ENCODE data around the gene ANO1. TPM values are rescaled to one million over a fixed set of nuclear protein-coding genes. Genes with fewer than 3 reads are reported as not detected.

ANO1 gene
- total and polyA plus RNA-seq, 2 of the 8 experiments (the other 6 are each of a cell fraction or from before 2014, with no cell fraction given): 4.7 to 5.0 TPM

GRCh38 chr11:70070706-70071105 is 7.4 kb upstream of the ANO1 start:
- H2BK20ac ChIP-seq (ENCODE audit: low read length): no peak overlapping the region
- no peak overlapping the region for H3K4ac ChIP-seq (replicated peaks; ENCODE audit: insufficient read length, low read depth, low read length)
- no peak overlapping the region for H4K5ac ChIP-seq (ENCODE audit: insufficient read length, low read depth, low read length)
- peak overlapping the region; percentile 2 for H4K91ac ChIP-seq (replicated peaks; ENCODE audit: insufficient read length, low read length)
- H2AFZ ChIP-seq (ENCODE audit: low read length): no peak overlapping the region
- no peak for TF ChIP-seq SRF (IDR thresholded peaks at IDR 0.05; ENCODE audit: low read depth, low read length)
- TF ChIP-seq CREB1 (IDR thresholded peaks at IDR 0.05): no peak
- TF ChIP-seq TAF7 (optimal IDR thresholded peaks at IDR 0.05; ENCODE audit: borderline replicate concordance, low read depth, low read length): no peak
- TF ChIP-seq POLR2A (IDR thresholded peaks at IDR 0.05; ENCODE audit: control extremely low read depth in 1 of 2, low read depth in 2 of 2, low read length in 2 of 2): no peak
- no peak for TF ChIP-seq PHF8 (conservative IDR thresholded peaks at IDR 0.05; ENCODE audit: low read depth, low read length)
- TF ChIP-seq JUN (IDR thresholded peaks at IDR 0.05; ENCODE audit: low read depth, low read length): no peak
- TF ChIP-seq SP2 (IDR thresholded peaks at IDR 0.05; ENCODE audit: low read length): no peak
- no peak for TF ChIP-seq ATF2 (IDR thresholded peaks at IDR 0.05; ENCODE audit: low read length)
- no peak for TF ChIP-seq KDM5A (IDR thresholded peaks at IDR 0.05; ENCODE audit: low read length)
- TF ChIP-seq NANOG (IDR thresholded peaks at IDR 0.05; ENCODE audit: insufficient read depth, low read depth, low read length, poor library complexity, severe bottlenecking): no peak
- TF ChIP-seq SP1 (IDR thresholded peaks at IDR 0.05; ENCODE audit: low read depth, low read length): no peak
- no peak for TF ChIP-seq HDAC2 (IDR thresholded peaks at IDR 0.05; ENCODE audit: borderline replicate concordance in 1 of 2, low read depth in 2 of 2, low read length in 2 of 2)
- no peak for TF ChIP-seq KDM1A (IDR thresholded peaks at IDR 0.05; ENCODE audit: borderline replicate concordance, low read length)
- H3K4me2 ChIP-seq (ENCODE audit: insufficient read depth in 1 of 2, low read depth in 2 of 2, low read length in 2 of 2): no peak overlapping the region
- DNase-seq (ENCODE audit: low read depth in 1 of 2, low spot score in 2 of 2): peak in 1 of 2 experiments; percentile 23
- no peak overlapping the region for H3K9ac ChIP-seq (replicated peaks in 1 of 4; ENCODE audit: extremely low read depth in 1 of 4, low read depth in 3 of 4, low read length in 3 of 4)
- H4K8ac ChIP-seq (ENCODE audit: extremely low read depth, insufficient read depth, low read length): no peak overlapping the region; the same call in 1 of the 2 replicates
- WGBS, 2 experiments (ENCODE audit: extremely low coverage in 1 of 2, insufficient coverage in 1 of 2, insufficient read length in 1 of 2, insufficient replicate concordance in 2 of 2, low coverage in 1 of 2, low lambda C conversion rate in 2 of 2, missing lambda C conversion rate in 1 of 2): 90% methylated on average over 9 of the region's 9 CpGs; no CpG with 5 or more reads in 1 of the 2 experiments
- ChIA-PET POLR2A (ENCODE audit: partially characterized antibody) (interaction anchor here (0.7 kb wide), 1 partner anchor 427 kb away, joined by 5 read pairs; no protein-coding TSS in a partner anchor), CTCF (ENCODE audit: partially characterized antibody) (interaction anchor here (0.7 to 11.2 kb wide), 7 partner anchors 25 to 203 kb away, joined by 3 to 103 read pairs (median 4); no protein-coding TSS in a partner anchor)
- peaks cover 0 to 17% (median 10%) of the 10 kb centered on the region in 4 experiments; a peak in 3 of 7 replicates for H3K27me3 ChIP-seq (replicated peaks in 1 of 4; ENCODE audit: control insufficient read depth in 3 of 4, extremely low read depth in 1 of 4, insufficient read depth in 3 of 4, low read length in 3 of 4)
- FAIRE-seq: no peak
- H3K4me3 ChIP-seq (ENCODE audit: extremely low read depth in 1 of 4, insufficient read depth in 2 of 4, low read depth in 3 of 4, low read length in 4 of 4): no peak overlapping the region
- H3K36me3 ChIP-seq (ENCODE audit: control insufficient read depth in 2 of 4, insufficient read depth in 4 of 4, low read length in 3 of 4): no peaks in the 10 kb centered on the region
- H3K14ac ChIP-seq (ENCODE audit: insufficient read length): no peak overlapping the region
- H3K9me3 ChIP-seq (ENCODE audit: insufficient read depth in 2 of 2, low read depth in 1 of 2, low read length in 1 of 2): no peaks in the 10 kb centered on the region
- H4K20me1 ChIP-seq (replicated peaks in 1 of 2; ENCODE audit: control insufficient read depth in 1 of 2, insufficient read depth in 2 of 2, low read length in 2 of 2): no peaks in the 10 kb centered on the region
- H2BK12ac ChIP-seq (ENCODE audit: low read depth, low read length): no peak overlapping the region
- no peak overlapping the region for H2BK5ac ChIP-seq (ENCODE audit: low read depth, low read length)
- peaks cover 13 to 40% (median 21%) of the 10 kb centered on the region in 4 experiments for H3K4me1 ChIP-seq (replicated peaks in 1 of 4; ENCODE audit: control insufficient read depth in 3 of 4, insufficient read depth in 4 of 4, low read length in 3 of 4)
- H2AK5ac ChIP-seq (ENCODE audit: low read depth, low read length): 0 out of 2 replicates have a peak overlapping the region, but pooled peaks have one; percentile 57
- H2BK15ac ChIP-seq (ENCODE audit: low read length): no peak overlapping the region
- 0 out of 2 replicates have a peak, but pooled peaks cover 8% of the 10 kb centered on the region for H3K23me2 ChIP-seq (ENCODE audit: low read depth, low read length)
- no peak overlapping the region for H3K56ac ChIP-seq (replicated peaks; ENCODE audit: insufficient read length, low read depth, low read length)
- H2BK120ac ChIP-seq (replicated peaks; ENCODE audit: low read depth, low read length): no peak overlapping the region
- H3K79me1 ChIP-seq (ENCODE audit: low read depth, low read length): no peaks in the 10 kb centered on the region
- no peaks in the 10 kb centered on the region for H3K79me2 ChIP-seq (ENCODE audit: control insufficient read depth in 1 of 2, insufficient read depth in 2 of 2, low read length in 2 of 2)
- H3K23ac ChIP-seq (ENCODE audit: insufficient read length): no peak overlapping the region
- peak overlapping the region; percentile 38; the same call in 1 of the 2 replicates for H3K18ac ChIP-seq (ENCODE audit: extremely low read depth, low read length)
- H3K27ac ChIP-seq (ENCODE audit: low read depth, low read length): no peak overlapping the region
